Sigmoid colon (tissue), 3 donors: ENCODE data around the gene SOWAHD.

Source experiments
- CTCF ChIP-seq, 4 experiments: fragments of 450-650 bp in 3 of 4; fragments of 200-600 bp in 1 of 4; IDR thresholded peaks; one replicate each; pipeline ENCODE4 v1.5.1; 2016 to 2019; ENCODE audit warnings: antibody characterized with exemption in 4 of 4, mild to moderate bottlenecking in 3 of 4, moderate library complexity in 2 of 4
- POLR2A ChIP-seq, 2 donors: fragments of 450-650 bp; IDR thresholded peaks; one replicate each; pipeline ENCODE4 v1.6.1; 2016; ENCODE audit warnings: antibody characterized with exemption in 2 of 2, mild to moderate bottlenecking in 2 of 2, moderate library complexity in 2 of 2

GRCh38 chrX:119729408-119730201, 28.8 kb upstream of the SOWAHD start:
- TF ChIP-seq CTCF (IDR thresholded peaks at IDR 0.05), result peak; percentile 23 to 47 (median 36)
- no peak for TF ChIP-seq POLR2A (IDR thresholded peaks at IDR 0.05)
